T-helper 17 cell (primary cell): Measurements from ENCODE around the gene PPP1CC. TPM values are rescaled to one million over a fixed set of nuclear protein-coding genes. Genes with fewer than 3 reads are reported as not detected.
"Not testable (repeated sequence)": the region's sequence is repeated elsewhere in the genome, so short reads cannot be mapped to it uniquely, and the experiment has no call there.

Experiments
- ATAC-seq: fragments of 150-1000 bp; cut with Tn5 transposase; 2 replicates; pipeline ENCODE4 v1.10.0; 2021; ENCODE audit warnings: mild to moderate bottlenecking, moderate library complexity
- DNase-seq, 3 donors: peaks; one replicate each; pipeline versions ENCODE4 v3.0.0 to v3.0.0-alpha.2; 2020 to 2021
- H3K9me3 ChIP-seq: one replicate; pipeline ENCODE4 v1.7.0; 2013; ENCODE audit warnings: low read length, mild to moderate bottlenecking; ENCODE audit not compliant: control insufficient read depth, poor library complexity, severe bottlenecking
- H3K27ac Mint-ChIP-seq: one replicate; pipeline ENCODE4 v1.8.0; 2022; ENCODE audit warnings: mild to moderate bottlenecking, moderate library complexity, mixed read lengths
- H3K27me3 Mint-ChIP-seq: one replicate; pipeline ENCODE4 v1.8.0; 2022; ENCODE audit warnings: mixed read lengths
- H3K36me3 Mint-ChIP-seq: one replicate; pipeline ENCODE4 v1.8.0; 2022; ENCODE audit warnings: low read depth, mixed read lengths
- H3K4me1 Mint-ChIP-seq: one replicate; pipeline ENCODE4 v1.8.0; 2022; ENCODE audit warnings: mild to moderate bottlenecking, mixed read lengths
- H3K4me3 Mint-ChIP-seq: one replicate; pipeline ENCODE4 v1.8.0; 2022; ENCODE audit warnings: mild to moderate bottlenecking, moderate library complexity, mixed read lengths
- total RNA-seq, 4 donors: library from RNA in 2 of 4; stranded (reverse) in 2 of 4; gene quantifications; one replicate each; pipeline ENCODE4 v1.2.3 and lab custom pipeline; 2022 to 2026

PPP1CC gene
- total RNA-seq, 2 donors from 2014 or later, result 140 to 149 TPM

- no peaks in the 10 kb centered on the region for H3K9me3 ChIP-seq
- peaks cover 5% of the 10 kb centered on the region for H3K36me3 Mint-ChIP-seq
- no peak overlapping the region for H3K4me3 Mint-ChIP-seq
- peaks cover 23% of the 10 kb centered on the region for H3K4me1 Mint-ChIP-seq
- ATAC-seq, result no peak
- H3K27me3 Mint-ChIP-seq, result no peaks in the 10 kb centered on the region
- no peak for DNase-seq
- peak overlapping the region; percentile 96 for H3K27ac Mint-ChIP-seq
Observed at GRCh38 chr12:110744601-110745264, 2.0 kb upstream of the PPP1CC start.

GRCh38 chr12:110744151-110744571, 1.5 kb upstream of the PPP1CC start:
- DNase-seq (no peak), ATAC-seq (no peak)
- peak overlapping the region; percentile 96 for H3K27ac Mint-ChIP-seq
- H3K27me3 Mint-ChIP-seq, result no peaks in the 10 kb centered on the region
- peaks cover 5% of the 10 kb centered on the region for H3K36me3 Mint-ChIP-seq
- peaks cover 28% of the 10 kb centered on the region for H3K4me1 Mint-ChIP-seq
- H3K4me3 Mint-ChIP-seq, result peak overlapping the region; percentile 99
- no peaks in the 10 kb centered on the region for H3K9me3 ChIP-seq

GRCh38 chr12:110743571-110744093, 941 bp upstream of the PPP1CC start:
- peaks cover 5% of the 10 kb centered on the region for H3K36me3 Mint-ChIP-seq
- DNase-seq (no peak), ATAC-seq (no peak)
- H3K27ac Mint-ChIP-seq, result peak overlapping the region; percentile 96
- peaks cover 31% of the 10 kb centered on the region for H3K4me1 Mint-ChIP-seq
- H3K27me3 Mint-ChIP-seq, result no peaks in the 10 kb centered on the region
- H3K4me3 Mint-ChIP-seq, result peak overlapping the region; percentile 99
- no peaks in the 10 kb centered on the region for H3K9me3 ChIP-seq

GRCh38 chr12:110742096-110742717, 484 bp downstream of the PPP1CC start:
- Mint-ChIP-seq H3K36me3 (peaks cover 5% of the 10 kb centered on the region), H3K27ac (peak overlapping the region; percentile 96), H3K27me3 (no peaks in the 10 kb centered on the region), H3K4me1 (peaks cover 43% of the 10 kb centered on the region), H3K4me3 (peak overlapping the region; percentile 99)
- H3K9me3 ChIP-seq, result no peaks in the 10 kb centered on the region
- no peak for DNase-seq
- no peak for ATAC-seq

DNA sequence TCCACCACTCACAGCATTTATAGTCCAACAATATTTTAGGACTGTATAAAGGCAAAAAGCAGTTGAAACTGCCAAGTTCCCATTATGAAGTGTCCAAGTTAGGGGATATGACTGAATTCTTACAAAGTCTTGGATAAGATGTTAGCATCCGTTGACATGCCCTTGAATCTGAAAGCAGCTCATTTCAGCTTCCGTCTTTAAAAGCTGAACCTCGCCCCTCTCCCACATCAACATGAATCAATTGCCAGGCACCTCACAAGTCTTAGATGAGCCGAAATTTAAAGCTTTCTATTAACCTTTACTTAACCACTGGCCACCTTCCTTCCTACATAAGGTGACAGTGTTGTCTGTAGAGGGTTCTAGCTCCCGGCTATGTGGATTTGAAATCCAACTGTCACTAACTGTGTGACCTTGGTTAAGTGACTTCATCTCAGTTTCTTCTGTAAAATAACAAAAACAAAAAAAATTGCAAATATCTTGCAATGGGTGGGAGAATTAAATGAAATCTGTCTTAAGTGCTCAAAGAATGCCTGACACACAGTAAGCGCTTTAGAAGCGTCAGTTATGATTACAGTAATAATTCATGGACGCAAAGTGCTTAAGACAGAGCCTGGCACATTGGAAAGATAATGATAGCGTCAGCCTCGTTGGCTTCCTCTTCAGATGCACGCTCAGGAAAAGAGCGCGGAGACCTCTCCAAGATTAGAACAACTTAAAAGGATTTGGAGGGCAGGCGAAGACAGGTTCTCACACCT, 1.2 kb downstream of the PPP1CC start:
- DNase-seq (no peak), ATAC-seq (no peak)
- H3K4me3 Mint-ChIP-seq, result peak overlapping the region; percentile 99
- peaks cover 46% of the 10 kb centered on the region for H3K4me1 Mint-ChIP-seq
- no peaks in the 10 kb centered on the region for H3K9me3 ChIP-seq
- no peaks in the 10 kb centered on the region for H3K27me3 Mint-ChIP-seq
- peaks cover 5% of the 10 kb centered on the region for H3K36me3 Mint-ChIP-seq
- peak overlapping the region; percentile 96 for H3K27ac Mint-ChIP-seq

DNA sequence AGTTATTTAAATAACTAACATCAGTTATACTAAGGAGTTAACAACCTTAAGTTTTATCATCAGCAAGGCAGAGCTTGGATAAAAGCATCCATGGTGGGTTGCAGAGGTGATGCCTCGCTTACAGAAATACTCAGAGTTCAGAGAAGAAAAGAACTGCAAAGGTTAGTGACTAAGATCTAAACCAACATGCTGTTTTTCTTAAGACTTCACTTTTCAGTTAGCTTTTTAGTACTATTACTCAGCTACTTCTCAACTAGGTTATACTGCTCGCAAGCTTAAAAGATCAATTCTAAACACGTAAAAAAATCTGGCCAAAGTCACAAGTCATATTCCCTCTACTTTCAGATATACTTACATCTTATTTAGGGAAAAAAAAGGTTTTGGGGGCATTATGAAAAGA, 2.8 kb downstream of the PPP1CC start:
- Mint-ChIP-seq H3K4me3 (peak overlapping the region; percentile 79), H3K27ac (peak overlapping the region; percentile 96), H3K27me3 (no peaks in the 10 kb centered on the region), H3K36me3 (peaks cover 5% of the 10 kb centered on the region), H3K4me1 (peaks cover 48% of the 10 kb centered on the region)
- H3K9me3 ChIP-seq, result no peaks in the 10 kb centered on the region
- DNase-seq, result no peak
- no peak for ATAC-seq

- ATAC-seq, result no peak
- Mint-ChIP-seq H3K4me3 (peak overlapping the region; percentile 79), H3K27me3 (no peaks in the 10 kb centered on the region), H3K36me3 (peaks cover 5% of the 10 kb centered on the region), H3K4me1 (peaks cover 50% of the 10 kb centered on the region), H3K27ac (peak overlapping the region; percentile 96)
- no peaks in the 10 kb centered on the region for H3K9me3 ChIP-seq
- DNase-seq, result no peak
Observed at GRCh38 chr12:110739488-110739887, 3.2 kb downstream of the PPP1CC start.

- ATAC-seq (no peak), DNase-seq (no peak)
- peaks cover 3% of the 10 kb centered on the region for H3K36me3 Mint-ChIP-seq
- no peaks in the 10 kb centered on the region for H3K27me3 Mint-ChIP-seq
- H3K4me1 Mint-ChIP-seq, result peaks cover 58% of the 10 kb centered on the region
- H3K4me3 Mint-ChIP-seq, result peak overlapping the region; percentile 87
- H3K9me3 ChIP-seq, result no peaks in the 10 kb centered on the region
- peak overlapping the region; percentile 96 for H3K27ac Mint-ChIP-seq
Observed at GRCh38 chr12:110737532-110737931, 5.2 kb downstream of the PPP1CC start.

- not testable (repeated sequence) for DNase-seq, H3K9me3 ChIP-seq, H3K4me3 Mint-ChIP-seq, H3K36me3 Mint-ChIP-seq, ATAC-seq, H3K27me3 Mint-ChIP-seq
- Mint-ChIP-seq H3K4me1 (peaks cover 63% of the 10 kb centered on the region), H3K27ac (peak overlapping the region; percentile 96)
Observed at GRCh38 chr12:110737016-110737415, 5.7 kb downstream of the PPP1CC start.

DNA sequence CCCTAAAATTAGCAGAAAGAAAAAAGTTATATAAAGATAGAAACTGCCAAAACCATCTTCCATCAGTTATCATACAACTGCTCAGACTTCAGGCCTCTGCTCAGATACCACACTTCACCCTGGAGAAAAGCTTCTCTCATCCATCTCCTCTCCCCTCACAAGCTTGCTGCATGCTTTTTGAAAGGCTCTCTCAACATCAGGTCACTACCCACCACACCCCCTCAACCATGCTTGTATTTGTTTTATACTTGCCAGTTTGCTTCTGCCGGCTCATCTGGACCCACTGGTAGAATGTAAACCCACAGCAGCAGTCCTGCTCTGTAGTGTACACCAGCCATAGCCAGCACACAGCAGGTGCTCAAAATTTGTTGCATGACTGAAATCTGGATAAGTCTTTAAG, 8.8 kb downstream of the PPP1CC start:
- H3K4me3 Mint-ChIP-seq, result peak overlapping the region; percentile 87
- no peak for DNase-seq
- H3K4me1 Mint-ChIP-seq, result peaks cover 55% of the 10 kb centered on the region
- no peaks in the 10 kb centered on the region for H3K27me3 Mint-ChIP-seq
- no peak for ATAC-seq
- no peaks in the 10 kb centered on the region for H3K9me3 ChIP-seq
- peaks cover under 1% of the 10 kb centered on the region for H3K36me3 Mint-ChIP-seq
- H3K27ac Mint-ChIP-seq, result peak overlapping the region; percentile 81

- H3K4me1 Mint-ChIP-seq, result peaks cover 54% of the 10 kb centered on the region
- no peak for DNase-seq
- ATAC-seq, result no peak
- H3K9me3 ChIP-seq, result no peaks in the 10 kb centered on the region
- peaks cover 3% of the 10 kb centered on the region for H3K36me3 Mint-ChIP-seq
- no peaks in the 10 kb centered on the region for H3K27me3 Mint-ChIP-seq
- peak overlapping the region; percentile 57 for H3K4me3 Mint-ChIP-seq
- peak overlapping the region; percentile 79 for H3K27ac Mint-ChIP-seq
Observed at GRCh38 chr12:110733089-110733715, 9.5 kb downstream of the PPP1CC start.

GRCh38 chr12:110732572-110732971, 10.1 kb downstream of the PPP1CC start:
- Mint-ChIP-seq H3K27ac (peak overlapping the region; percentile 79), H3K27me3 (no peaks in the 10 kb centered on the region), H3K4me1 (peaks cover 53% of the 10 kb centered on the region), H3K4me3 (peak overlapping the region; percentile 39), H3K36me3 (peaks cover 3% of the 10 kb centered on the region)
- no peaks in the 10 kb centered on the region for H3K9me3 ChIP-seq
- no peak for ATAC-seq
- no peak for DNase-seq

- H3K4me3 Mint-ChIP-seq, result no peak overlapping the region
- no peaks in the 10 kb centered on the region for H3K9me3 ChIP-seq
- DNase-seq (no peak), ATAC-seq (no peak)
- H3K4me1 Mint-ChIP-seq, result peaks cover 52% of the 10 kb centered on the region
- H3K27ac Mint-ChIP-seq, result peak overlapping the region; percentile 79
- no peaks in the 10 kb centered on the region for H3K27me3 Mint-ChIP-seq
- peaks cover 3% of the 10 kb centered on the region for H3K36me3 Mint-ChIP-seq
Observed at GRCh38 chr12:110731479-110731878, 11.2 kb downstream of the PPP1CC start.
